GM12892 (cell line): ENCODE results near the gene EDC4.

Experiments
- POLR2A ChIP-seq: IDR thresholded peaks from 2 replicates; pipeline ENCODE4 v1.6.1; 2011; ENCODE audit warnings: low read depth, low read length, control low read depth
- TAF1 ChIP-seq: IDR thresholded peaks from 2 replicates; pipeline ENCODE4 v1.6.1; 2011; ENCODE audit warnings: low read depth, mild to moderate bottlenecking, control low read depth, low read length, borderline replicate concordance

DNA sequence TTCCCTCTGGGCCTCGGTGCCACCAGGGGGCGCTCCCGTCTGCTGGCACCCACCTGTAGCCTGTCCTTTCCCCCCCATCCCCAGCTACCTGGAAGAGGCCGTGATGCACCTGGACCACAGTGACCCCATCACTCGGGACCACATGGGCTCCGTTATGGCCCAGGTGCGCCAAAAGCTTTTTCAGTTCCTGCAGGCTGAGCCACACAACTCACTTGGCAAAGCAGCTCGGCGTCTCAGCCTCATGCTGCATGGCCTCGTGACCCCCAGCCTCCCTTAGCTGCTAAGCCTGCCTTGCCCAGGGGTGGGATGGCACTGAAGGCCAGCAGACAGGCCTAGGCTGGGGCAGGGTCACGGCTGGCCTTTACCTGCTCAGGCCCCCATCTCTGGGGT lies 11.0 kb downstream of the EDC4 start:
- TF ChIP-seq POLR2A (no peak), TAF1 (no peak)
